ENCODE measurements around the gene INHBA.

Gene INHBA

DNA sequence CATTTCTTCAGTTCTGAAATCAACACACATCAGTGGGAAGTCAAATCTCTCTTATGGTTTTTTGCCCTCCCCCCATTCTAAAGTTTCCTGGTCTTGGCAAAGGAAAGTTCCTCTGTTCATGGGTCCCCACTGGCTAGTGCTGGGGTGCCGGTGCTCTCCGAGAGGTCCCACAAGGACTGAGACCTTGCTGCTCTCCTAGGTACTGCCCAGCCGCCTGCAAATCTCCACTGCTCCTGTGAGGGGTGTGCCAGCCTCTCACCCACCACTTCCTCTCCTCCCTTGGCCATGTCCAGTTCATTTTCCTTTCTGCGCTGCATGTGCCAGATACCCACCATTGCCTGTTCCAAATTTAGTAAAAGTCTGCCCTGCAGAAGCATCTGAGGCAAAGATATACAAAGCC lies 17.2 kb upstream of the INHBA start:
- H3K4me3 ChIP-seq (replicated peaks; ENCODE audit: insufficient read depth, low read length): no peak overlapping the region
- DNase-seq (ENCODE audit: low read depth in 1 of 2, low spot score in 1 of 2): no peak
- no peak overlapping the region for H3K27ac ChIP-seq (replicated peaks)
- H3K27me3 ChIP-seq (ENCODE audit: insufficient read depth, poor library complexity, severe bottlenecking): no peaks in the 10 kb centered on the region
- TF ChIP-seq, protein P1, sequence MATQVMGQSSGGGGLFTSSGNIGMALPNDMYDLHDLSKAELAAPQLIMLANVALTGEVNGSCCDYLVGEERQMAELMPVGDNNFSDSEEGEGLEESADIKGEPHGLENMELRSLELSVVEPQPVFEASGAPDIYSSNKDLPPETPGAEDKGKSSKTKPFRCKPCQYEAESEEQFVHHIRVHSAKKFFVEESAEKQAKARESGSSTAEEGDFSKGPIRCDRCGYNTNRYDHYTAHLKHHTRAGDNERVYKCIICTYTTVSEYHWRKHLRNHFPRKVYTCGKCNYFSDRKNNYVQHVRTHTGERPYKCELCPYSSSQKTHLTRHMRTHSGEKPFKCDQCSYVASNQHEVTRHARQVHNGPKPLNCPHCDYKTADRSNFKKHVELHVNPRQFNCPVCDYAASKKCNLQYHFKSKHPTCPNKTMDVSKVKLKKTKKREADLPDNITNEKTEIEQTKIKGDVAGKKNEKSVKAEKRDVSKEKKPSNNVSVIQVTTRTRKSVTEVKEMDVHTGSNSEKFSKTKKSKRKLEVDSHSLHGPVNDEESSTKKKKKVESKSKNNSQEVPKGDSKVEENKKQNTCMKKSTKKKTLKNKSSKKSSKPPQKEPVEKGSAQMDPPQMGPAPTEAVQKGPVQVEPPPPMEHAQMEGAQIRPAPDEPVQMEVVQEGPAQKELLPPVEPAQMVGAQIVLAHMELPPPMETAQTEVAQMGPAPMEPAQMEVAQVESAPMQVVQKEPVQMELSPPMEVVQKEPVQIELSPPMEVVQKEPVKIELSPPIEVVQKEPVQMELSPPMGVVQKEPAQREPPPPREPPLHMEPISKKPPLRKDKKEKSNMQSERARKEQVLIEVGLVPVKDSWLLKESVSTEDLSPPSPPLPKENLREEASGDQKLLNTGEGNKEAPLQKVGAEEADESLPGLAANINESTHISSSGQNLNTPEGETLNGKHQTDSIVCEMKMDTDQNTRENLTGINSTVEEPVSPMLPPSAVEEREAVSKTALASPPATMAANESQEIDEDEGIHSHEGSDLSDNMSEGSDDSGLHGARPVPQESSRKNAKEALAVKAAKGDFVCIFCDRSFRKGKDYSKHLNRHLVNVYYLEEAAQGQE (IDR thresholded peaks at IDR 0.05; ENCODE audit: insufficient replicate concordance, low read depth): peak; percentile 83
- no peak for TF ChIP-seq SPI1 (IDR thresholded peaks at IDR 0.05; ENCODE audit: borderline replicate concordance, low read depth)

DNA sequence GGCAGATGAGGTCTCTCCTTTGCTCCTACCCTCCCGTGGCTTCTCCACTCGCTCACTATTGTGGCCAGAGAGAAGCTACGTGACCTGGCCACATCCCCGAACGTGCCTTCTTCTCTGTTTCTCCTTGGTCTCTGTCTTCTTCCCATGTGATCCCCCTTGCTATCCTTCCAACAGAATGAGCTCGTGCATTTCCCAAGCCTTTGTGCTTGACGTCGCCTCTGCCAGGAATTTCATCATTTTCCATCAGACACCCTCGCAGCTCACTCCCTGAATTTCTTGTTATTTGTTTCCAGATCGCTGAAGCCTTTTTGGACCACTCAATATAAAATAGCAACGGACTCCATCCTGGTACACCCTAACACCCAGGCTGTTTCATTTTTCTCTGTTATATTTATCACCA lies 13.8 kb upstream of the INHBA start:
- DNase-seq (ENCODE audit: low read depth in 1 of 2, low spot score in 1 of 2): no peak
- no peak overlapping the region for H3K4me3 ChIP-seq (replicated peaks; ENCODE audit: insufficient read depth, low read length)
- TF ChIP-seq, protein P1 (IDR thresholded peaks at IDR 0.05; ENCODE audit: insufficient replicate concordance, low read depth): no peak
- TF ChIP-seq SPI1 (IDR thresholded peaks at IDR 0.05; ENCODE audit: borderline replicate concordance, low read depth) (no peak), POLR2AphosphoS5 (IDR thresholded peaks at IDR 0.05; ENCODE audit: low read depth) (no peak)
- TF ChIP-seq, protein P2, sequence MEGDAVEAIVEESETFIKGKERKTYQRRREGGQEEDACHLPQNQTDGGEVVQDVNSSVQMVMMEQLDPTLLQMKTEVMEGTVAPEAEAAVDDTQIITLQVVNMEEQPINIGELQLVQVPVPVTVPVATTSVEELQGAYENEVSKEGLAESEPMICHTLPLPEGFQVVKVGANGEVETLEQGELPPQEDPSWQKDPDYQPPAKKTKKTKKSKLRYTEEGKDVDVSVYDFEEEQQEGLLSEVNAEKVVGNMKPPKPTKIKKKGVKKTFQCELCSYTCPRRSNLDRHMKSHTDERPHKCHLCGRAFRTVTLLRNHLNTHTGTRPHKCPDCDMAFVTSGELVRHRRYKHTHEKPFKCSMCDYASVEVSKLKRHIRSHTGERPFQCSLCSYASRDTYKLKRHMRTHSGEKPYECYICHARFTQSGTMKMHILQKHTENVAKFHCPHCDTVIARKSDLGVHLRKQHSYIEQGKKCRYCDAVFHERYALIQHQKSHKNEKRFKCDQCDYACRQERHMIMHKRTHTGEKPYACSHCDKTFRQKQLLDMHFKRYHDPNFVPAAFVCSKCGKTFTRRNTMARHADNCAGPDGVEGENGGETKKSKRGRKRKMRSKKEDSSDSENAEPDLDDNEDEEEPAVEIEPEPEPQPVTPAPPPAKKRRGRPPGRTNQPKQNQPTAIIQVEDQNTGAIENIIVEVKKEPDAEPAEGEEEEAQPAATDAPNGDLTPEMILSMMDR (IDR thresholded peaks at IDR 0.05; ENCODE audit: insufficient read depth, low read length): no peak

DNA sequence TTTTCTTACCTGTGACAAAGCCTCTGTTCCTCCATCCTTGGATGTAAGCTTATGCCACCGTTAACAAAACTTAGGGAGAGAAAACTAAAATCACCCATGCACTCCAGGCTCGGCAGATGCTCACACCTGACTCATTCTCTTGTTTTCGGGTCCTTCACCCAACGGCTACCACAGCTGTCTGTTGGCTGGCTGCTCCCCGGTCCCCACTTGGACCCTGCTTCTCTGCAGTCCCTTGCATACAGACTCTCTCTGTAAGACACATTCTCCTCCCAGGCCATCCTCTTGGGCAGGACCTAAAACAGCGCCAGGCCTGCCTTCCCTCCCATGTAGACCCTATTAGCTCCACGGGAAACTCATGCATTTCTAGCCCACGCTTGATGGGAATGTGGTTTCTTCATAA lies 12.1 kb upstream of the INHBA start:
- no peak overlapping the region for H3K27ac ChIP-seq (replicated peaks)
- TF ChIP-seq, protein P2 (IDR thresholded peaks at IDR 0.05; ENCODE audit: insufficient read depth, low read length): no peak
- TF ChIP-seq POLR2AphosphoS5 (IDR thresholded peaks at IDR 0.05; ENCODE audit: low read depth) (no peak), GABPA (IDR thresholded peaks at IDR 0.05; ENCODE audit: low read depth) (no peak), SPI1 (IDR thresholded peaks at IDR 0.05; ENCODE audit: borderline replicate concordance, low read depth) (no peak)
- TF ChIP-seq, protein P1 (IDR thresholded peaks at IDR 0.05; ENCODE audit: insufficient replicate concordance, low read depth): no peak
- H3K27me3 ChIP-seq (ENCODE audit: insufficient read depth, poor library complexity, severe bottlenecking): no peaks in the 10 kb centered on the region
- no peak overlapping the region for H3K4me3 ChIP-seq (replicated peaks; ENCODE audit: insufficient read depth, low read length)
- no peak for DNase-seq (ENCODE audit: low read depth in 1 of 2, low spot score in 1 of 2)

More for the DNA sequence above, 13.8 kb upstream of the INHBA start:
- Histone ChIP-seq H3K27ac (replicated peaks) (no peak overlapping the region), H3K27me3 (ENCODE audit: insufficient read depth, poor library complexity, severe bottlenecking) (no peaks in the 10 kb centered on the region)

All from HL-60 (cell line).